ENCODE measurements around the gene SACS. TPM values are rescaled to one million over a fixed set of nuclear protein-coding genes. Genes with fewer than 3 reads are reported as not detected.

Gene SACS, protein sequence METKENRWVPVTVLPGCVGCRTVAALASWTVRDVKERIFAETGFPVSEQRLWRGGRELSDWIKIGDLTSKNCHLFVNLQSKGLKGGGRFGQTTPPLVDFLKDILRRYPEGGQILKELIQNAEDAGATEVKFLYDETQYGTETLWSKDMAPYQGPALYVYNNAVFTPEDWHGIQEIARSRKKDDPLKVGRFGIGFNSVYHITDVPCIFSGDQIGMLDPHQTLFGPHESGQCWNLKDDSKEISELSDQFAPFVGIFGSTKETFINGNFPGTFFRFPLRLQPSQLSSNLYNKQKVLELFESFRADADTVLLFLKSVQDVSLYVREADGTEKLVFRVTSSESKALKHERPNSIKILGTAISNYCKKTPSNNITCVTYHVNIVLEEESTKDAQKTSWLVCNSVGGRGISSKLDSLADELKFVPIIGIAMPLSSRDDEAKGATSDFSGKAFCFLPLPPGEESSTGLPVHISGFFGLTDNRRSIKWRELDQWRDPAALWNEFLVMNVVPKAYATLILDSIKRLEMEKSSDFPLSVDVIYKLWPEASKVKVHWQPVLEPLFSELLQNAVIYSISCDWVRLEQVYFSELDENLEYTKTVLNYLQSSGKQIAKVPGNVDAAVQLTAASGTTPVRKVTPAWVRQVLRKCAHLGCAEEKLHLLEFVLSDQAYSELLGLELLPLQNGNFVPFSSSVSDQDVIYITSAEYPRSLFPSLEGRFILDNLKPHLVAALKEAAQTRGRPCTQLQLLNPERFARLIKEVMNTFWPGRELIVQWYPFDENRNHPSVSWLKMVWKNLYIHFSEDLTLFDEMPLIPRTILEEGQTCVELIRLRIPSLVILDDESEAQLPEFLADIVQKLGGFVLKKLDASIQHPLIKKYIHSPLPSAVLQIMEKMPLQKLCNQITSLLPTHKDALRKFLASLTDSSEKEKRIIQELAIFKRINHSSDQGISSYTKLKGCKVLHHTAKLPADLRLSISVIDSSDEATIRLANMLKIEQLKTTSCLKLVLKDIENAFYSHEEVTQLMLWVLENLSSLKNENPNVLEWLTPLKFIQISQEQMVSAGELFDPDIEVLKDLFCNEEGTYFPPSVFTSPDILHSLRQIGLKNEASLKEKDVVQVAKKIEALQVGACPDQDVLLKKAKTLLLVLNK (N-terminal part only)
- 30.1 and 35.7 TPM in 2 replicates for total RNA-seq (2014; rRNA removed; shearing (Covaris generic))
- 22.8 and 45.8 TPM in 2 replicates for polyA plus RNA-seq (2014; cell fraction: nucleus; rRNA removed)

DNA sequence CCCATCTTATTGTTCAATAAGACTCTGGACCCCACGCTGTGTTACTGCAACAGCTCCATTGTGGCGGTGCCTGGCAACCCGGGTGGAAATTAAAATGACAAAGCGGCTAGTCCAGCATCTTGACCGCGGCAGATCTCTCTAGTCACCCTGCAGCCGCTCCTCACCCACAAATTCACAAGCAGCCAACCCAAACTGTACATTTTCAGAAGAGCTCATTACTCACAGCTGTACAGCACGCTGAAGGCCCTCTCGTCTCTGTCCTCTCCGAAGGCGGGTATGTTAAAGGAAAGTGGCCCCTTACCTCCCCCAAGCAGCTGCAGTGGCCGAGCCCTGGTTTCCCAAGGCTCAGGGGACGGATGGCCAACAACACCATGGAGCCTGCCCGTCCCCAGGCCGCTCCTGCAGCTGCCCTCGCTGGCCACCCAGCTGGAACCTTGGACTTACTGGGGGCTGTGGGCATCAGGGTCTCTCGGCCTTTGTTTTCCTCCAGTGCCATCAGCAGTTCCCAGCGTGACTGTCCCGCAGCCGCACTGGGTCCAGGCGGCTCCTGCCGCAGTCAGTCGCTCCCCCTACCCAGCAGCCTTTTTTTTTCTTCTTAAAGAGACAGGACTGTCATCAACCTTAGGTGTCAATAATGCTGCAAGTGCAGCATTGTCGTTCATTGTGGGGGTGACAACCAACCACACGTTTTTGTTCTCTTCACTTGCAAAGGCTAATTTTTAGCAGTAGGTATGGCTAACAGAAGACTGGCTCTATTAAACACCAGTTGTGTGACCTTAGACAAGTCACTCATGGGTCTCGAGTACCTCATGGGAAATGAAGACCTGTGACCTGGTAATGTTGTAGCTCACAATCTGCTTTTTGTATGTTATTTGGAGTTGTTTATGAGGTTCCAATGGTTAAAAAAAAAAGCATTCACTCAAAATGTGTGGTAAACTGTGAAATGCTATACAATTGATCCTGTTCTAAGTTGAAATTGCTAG, at the start of gene SACS:
TSS of gene SACS (minus strand) at position 532 of the 983 bp plus-strand sequence. CDS start 22,463 bp downstream, outside the sequence.
- no peak for DNase-seq (ENCODE audit: extremely low read depth, low read depth)

DNA sequence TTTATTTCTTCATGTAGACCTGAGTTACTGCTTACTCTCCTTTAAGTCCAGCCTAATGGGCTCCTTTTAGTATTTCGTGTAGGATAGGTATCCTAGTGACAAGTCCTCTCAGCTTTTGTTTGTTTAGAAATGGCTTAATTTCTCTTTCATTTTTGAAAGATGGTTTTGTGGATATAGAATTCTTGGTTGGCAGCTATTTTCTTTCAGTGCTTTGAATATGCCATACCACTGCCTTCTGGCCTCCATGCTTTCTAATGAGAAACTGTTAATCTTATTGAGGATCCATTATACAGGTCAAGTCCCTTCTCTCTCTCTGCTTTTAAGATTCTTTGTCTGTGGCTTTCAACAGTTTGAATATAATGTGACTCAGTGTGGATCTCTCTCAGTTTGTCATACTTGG, 46.8 kb upstream of the SACS start:
- DNase-seq (ENCODE audit: extremely low read depth, low read depth), result no peak

DNA sequence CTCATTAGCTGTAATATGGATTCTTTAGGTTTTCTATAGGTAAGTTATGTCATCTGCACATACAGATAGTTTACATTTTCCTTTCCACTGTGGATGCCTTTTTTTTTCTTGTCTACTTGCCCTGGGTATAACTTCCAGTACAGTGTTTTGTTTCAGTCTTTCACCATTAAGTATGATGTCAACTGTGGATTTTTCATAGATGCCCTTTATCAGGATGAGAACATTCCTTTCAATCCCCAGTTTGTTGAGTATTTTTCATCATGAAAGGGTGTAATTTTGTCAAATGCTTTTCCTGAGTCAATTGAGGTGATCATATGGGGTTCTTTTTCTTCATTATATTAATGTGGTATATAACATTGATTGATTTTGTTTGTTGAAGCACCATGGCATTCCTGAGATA, 43.6 kb upstream of the SACS start:
- no peak for DNase-seq (ENCODE audit: extremely low read depth, low read depth)

DNA sequence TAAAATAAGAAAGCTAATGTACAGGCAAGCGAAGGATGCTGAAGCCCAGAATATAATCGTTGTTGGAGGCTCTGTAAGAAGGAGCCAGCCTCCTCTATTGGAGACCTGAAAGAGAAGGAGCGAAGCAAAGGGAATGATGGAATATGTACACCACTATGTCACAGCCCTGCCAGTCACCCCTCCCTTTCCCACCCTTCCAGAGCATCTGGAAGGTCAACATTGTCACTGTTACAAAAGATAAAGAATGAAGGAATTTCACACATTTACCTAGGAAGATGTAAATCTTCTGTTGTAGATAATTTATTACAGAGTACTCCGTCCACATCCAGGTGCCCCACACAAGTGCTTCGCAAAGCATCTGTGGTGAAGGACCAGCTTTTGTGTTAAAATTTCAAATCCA, 39.7 kb upstream of the SACS start:
- DNase-seq (ENCODE audit: extremely low read depth, low read depth), result no peak

DNA sequence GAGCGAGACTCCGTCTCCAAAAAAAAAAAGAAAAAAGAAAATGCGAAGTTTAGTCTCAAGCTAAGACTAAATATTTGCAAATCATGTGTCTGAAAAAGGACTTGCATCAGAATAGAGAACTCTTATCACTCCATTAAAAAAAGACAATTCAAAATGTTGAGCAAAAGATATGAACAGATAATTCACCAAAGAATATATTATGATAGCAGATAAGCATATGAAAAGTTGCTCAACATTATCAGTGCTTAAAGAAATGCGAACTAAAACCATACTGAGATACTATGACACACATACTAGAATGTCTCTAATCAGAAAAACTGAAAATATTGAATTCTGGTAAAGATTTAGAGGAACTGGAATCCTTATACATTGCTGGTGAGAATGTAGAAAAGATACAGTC, 38.7 kb upstream of the SACS start:
- no peak for DNase-seq (ENCODE audit: extremely low read depth, low read depth)

DNA sequence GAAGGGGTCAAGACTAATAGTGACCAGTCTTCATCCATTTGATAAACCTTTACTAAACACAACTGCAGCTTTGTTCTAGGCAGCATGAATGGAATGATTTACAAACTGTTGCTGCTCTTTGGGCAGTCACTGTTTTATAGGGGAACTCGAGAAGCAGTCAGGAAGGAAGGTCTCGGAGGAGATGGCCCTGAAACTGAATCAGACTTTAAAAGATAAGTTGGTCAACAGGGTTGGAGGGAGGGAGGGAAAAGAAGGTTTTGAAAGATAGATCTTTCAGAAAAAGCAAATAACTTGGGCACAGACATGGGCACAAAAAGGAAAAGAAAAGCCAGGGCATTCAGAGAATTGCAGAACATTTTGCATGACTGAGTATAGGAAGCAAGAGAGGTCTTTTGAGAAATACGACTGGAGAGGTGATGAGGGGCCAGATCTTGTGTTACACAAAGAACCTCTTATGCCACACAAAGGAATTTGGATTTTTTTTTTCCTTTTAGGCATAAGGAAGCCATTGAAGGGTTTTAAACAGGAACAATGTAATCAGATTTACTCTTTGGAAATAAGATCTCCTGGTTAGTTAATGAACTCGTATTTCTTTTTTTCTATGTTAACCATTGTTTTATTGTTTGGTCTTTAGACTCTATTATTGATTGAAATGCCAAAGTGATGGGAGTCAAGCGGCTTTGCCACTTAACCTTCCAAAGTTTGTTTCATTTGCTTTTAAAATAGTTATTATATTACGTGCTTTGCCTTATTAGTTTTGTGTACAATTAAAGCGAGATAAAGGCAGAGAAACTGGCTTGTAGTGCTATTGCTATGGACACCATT, 37.5 kb upstream of the SACS start:
- no peak for DNase-seq (ENCODE audit: extremely low read depth, low read depth)

DNA sequence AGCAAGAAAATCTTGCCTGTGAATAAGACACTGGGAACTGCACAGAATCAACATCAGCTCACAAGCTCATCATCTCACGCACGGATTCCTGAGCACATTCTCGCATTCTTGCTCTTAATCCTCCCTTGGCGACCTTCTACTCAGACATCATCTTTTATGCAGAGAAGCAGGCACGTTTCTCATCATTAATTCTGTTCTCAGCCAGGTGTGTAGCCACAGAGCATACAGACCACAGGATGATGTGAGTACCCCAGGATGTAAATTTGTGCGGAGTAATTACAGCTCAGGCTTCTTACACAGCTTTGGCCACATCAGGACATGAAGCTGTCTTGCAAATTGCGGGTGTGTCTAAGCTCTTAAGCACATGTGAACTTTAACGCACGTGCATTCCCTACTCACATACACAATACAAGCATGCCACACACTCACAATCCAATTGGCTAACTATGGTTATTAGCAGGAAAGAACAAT, 36.5 kb upstream of the SACS start:
- no peak for DNase-seq (ENCODE audit: extremely low read depth, low read depth)

DNA sequence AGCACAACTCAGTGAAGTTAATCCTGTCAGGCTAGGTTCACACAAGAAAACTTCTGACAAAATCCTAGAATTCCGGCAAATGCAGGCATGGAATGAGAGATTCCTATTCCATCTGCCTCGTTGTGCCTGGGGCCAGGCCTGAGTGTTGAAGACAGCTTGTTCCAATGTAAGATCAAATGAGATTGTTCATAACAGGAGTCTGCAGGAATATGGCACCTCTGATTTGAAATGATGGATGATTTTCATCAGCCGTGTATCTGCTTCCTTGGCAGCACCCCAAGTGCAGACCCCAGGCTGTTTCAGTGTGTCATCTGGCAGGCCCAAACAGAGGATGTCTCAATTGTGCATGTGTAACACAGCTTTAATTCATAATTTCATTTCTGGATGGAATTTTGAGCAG, 35.3 kb upstream of the SACS start:
- no peak for DNase-seq (ENCODE audit: extremely low read depth, low read depth)

DNA sequence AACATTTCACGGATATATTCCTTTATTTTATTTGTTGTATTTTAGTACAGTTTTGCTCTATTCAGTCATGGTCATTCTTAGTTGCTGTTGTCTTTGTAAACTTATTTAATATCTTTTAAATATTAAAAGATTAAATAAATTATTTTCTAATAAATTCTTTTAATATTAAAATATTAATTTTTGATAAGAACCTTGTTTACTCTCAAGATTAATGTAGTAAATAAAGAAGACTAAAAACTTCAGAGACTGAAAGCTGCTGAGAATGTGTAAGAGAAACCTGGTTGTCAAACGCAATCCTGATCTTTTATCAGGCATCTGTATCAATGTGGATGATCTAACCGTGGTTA, 34.4 kb upstream of the SACS start:
- DNase-seq (ENCODE audit: extremely low read depth, low read depth), result no peak

DNA sequence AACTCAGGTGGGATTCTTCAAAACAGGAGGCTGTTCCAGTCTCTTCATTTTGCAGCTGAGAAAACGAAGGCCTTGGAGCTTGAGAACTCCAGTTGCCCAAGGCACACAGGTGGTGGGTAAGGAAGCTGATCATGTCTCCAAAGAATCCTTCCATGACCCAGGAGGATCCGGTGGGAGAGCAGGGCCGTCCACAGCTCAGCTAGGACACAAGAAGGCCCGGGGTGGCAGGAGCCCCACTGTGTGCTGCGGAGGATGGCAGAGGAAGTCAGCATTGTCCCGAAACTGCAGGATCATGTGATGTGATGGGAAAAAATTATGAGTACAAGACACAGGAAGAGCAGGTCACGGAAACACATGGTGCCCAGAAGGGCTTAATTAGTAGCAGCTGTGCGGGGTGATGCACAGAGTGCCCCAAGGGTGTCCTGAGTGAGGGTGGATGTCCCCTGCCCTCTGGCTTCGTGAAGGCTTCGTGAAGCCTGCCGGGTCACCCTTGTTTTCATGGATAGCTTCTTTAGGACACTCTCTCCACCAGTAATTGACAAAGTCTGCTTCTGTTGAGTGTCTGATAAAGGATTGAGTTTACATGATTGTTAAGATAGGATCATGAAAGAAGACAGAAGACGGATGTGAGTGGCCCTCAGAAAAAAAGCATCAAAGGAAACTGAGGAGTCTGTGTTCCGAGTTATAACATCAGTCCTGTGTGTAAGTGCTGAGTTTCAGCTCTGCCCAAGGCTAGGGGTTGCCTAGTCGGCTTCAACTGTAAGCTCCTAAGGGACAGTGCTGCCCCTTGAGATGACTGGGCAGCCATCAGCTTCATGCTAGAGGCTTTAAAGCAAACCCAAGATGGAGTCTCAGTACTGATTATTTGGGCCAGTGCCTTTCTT, 33.8 kb upstream of the SACS start:
- DNase-seq (ENCODE audit: extremely low read depth, low read depth), result no peak

DNA sequence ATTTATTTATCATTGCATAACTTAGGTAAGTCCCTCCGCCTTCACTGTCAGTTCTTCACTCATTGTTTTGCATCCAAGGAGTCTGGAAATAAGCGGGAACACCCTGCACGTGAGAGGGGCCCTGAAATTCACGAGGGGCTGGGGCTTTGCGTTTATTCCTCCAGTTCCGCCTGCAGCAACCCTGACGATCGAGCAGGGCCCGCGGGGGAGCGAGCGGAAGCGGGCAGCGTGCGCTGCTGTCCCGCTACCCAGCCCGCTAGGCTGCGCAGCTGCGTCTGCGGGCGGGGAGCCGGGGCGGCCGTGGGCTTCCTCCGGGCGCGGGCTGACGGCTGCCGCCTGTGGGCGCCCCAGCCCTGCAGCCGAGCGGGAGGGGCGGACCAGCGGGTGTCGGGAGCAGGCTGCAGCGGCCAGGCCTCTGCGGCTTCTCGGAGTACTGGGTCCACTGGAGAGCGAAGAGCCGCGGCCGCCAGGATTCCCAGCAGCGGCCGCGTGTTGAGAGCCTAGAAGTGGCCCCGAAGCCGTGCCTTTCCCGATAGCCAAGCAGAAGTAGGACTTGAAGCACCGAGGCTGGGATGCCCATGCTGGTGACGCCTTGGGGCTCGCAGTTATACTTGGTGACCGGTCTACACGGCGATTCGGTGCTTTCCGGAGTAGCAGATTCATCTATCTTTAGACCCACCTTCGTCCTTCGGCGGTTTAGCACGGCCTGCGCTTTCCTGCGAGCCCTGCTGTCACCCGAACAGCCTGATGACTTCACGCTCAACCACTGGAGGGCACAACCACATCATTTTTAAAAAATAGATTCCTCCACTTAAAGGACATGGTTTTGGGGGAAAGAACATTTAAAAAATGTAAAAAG, 32.9 kb upstream of the SACS start:
- DNase-seq (ENCODE audit: extremely low read depth, low read depth), result peak; percentile 62

DNA sequence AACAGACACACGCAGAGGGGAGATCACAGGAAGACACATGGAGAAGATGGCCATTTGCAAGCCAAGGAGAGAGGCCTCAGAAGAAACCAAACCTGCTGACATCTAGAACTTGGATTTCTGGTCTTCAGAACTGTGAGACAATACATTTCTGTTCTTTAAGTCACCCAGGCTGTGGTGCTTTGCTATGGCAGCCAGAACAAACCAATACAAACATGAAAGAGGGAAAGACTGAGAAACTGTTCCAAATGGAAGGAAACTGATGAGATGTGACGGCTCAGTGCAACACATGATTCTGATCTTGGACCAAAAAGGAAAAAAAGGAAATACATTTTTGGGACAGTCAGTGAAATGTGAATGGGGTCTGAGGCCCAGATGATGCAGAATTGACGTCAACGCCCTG, 30.2 kb upstream of the SACS start:
- DNase-seq (ENCODE audit: extremely low read depth, low read depth), result no peak

DNA sequence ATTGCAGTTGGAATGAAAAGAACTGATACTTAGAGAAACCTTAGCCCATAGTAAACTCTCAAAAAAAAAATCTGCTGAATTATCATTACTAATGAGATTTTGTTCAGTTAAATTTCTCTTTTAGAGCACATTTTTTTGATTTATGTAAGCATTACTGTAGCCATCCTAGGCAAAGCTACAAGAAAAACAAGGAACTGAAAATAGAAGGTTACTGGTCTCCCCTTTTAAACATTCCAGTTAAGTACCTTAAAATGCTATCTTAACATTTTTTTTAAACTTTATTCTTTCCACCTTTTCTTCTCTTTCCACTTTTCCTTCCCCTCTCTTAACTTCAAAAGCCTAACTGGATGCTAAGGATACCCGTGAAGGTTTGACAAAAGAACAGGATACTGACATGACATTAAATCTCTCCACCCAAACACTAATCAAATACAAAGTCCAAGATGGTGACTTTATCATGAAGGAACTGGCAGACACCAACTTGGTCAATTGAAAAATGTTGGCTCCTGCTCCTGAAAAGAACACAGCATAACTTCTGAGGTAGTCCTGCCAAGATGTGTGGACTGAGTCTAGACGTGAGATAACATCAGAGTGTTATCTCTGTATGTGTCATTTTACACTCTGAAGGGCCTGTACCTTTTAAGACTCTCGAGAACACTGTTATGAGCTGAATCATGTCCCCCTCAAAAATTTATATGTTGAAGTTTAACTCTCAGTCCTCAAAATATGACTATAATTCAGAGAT, 29.5 kb upstream of the SACS start:
- no peak for DNase-seq (ENCODE audit: extremely low read depth, low read depth)

DNA sequence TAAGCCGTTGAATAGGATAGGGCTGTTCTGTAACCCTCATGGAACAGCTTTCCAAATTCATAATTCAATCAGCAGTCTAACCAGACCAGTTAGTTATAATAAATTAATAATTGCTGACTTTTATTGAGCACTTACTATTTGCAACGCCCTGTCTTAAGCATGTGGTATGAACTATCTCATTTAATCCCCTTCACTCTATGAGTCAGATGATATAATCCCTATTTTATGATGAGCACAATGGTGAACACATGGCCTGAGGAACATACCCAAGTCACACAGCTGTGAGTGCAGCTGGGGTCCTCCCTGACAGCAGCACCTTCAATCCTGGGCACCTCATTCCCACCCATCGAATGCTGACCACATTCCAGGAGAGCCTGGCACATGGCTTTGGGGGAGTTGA, 28.0 kb upstream of the SACS start:
- DNase-seq (ENCODE audit: extremely low read depth, low read depth), result no peak

DNA sequence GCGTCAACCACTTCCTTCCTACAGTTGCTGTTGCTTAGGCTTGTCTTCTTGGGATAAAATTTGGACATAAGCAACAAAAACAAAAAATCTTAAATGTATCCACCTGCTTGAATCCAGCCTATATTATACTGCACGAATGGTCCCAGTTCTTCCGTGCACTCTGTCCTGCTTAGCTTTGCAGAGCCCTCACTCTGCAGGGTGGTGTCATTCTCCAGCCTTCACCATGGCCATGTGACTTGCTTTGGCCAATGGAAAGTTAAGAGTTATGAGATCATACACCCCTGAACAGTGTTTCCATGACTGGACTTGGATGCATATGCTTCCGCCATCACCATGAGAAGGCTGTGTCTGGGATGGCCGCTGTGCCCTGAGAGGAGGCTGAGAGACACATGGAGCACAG, 27.4 kb upstream of the SACS start:
- DNase-seq (ENCODE audit: extremely low read depth, low read depth), result no peak

DNA sequence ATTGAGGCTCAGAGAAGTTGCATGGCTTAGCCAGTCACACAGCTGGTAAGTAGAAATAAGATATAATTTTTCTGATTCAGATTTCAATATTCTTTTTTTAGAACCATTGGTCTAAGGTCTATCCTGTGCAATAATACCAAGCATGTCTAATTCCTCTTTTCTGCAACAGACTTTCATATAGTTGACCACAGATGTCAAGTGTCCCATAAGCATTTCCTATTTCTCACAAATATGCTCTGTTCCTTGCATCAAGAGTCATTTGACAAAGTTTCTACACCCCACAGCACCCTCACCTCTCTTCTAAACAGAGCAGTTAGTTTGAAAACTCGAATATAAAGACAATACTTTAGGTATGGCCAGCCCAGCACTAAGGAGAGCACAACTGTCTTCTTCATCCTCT, 26.8 kb upstream of the SACS start:
- no peak for DNase-seq (ENCODE audit: extremely low read depth, low read depth)
